ENCODE results near the gene RELL2.

Gene RELL2

GRCh38 chr5:141623186-141623585 lies 13.6 kb upstream of the RELL2 start:
- no peak for DNase-seq

- DNase-seq, result no peak
Measured at GRCh38 chr5:141623611-141624010, 13.2 kb upstream of the RELL2 start.

DNA sequence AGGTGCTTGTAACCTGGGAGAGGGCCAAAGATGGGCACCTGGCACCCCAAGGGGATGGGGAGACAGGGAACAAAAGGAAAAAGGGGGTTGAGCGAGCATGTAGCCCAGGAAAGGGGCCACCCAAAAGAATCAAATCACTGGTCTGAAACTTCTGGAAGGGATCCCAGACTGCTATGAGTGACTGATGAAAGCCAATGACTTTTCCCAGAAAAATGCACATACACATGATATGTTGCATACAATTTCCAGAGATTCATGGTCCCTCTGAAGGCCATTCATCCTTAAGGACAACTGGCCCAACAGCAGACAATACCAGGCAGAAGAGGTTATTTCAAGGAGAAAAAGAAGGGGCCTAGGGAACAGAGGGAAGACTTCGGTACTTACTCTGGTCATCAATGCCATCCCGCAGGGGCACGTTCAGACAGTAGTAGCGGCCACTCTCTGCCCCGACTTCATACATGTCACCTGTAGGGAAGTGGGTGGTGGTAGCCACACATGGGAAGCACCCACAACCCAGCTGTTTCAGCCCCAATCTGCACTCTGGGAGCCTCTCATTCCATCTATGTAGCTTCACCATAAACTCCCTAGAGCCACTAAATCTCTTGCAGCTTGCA lies 8.5 kb upstream of the RELL2 start:
- DNase-seq, result no peak

GRCh38 chr5:141630570-141631140 lies 6.1 kb upstream of the RELL2 start:
- no peak for DNase-seq

GRCh38 chr5:141632650-141633049 lies 4.1 kb upstream of the RELL2 start:
- no peak for DNase-seq

- no peak for DNase-seq
Measured at GRCh38 chr5:141633871-141634561, 2.8 kb upstream of the RELL2 start.

DNA sequence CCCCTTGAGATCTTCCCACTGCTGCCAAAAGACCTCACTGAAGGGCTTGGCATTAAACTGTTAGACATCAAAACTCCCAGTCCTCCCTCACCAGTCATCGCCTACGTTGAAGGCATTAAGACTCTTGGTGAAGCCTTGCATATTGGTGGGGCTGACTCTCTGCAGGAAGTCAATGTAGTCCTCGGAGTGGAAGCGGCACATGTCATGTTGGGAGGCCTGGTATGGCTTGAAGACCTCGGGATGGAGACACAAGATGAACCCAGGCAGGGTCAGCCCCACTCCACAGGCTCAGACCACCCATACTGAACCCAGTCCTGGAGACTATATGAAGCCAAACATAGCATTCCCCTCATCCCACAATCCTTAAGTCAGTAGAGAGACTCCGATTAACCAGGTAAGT lies 2.1 kb upstream of the RELL2 start:
- no peak for DNase-seq

- DNase-seq, result no peak
Measured at GRCh38 chr5:141635646-141636045, 1.2 kb upstream of the RELL2 start.

DNA sequence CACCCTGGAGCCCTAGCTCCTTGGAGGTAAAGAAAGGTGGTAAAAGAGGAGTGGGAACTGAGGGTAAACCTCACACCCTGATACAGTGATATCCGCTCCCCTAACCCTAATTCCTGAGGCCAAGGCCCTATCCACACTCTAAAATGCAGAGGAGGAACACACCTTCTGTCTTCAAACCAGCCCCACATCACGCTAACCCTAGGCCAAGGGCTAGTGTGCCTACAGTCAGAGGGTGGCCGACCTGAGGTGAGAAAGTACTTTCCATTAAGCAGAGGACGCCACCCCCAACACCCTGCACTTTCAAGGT lies 738 bp upstream of the RELL2 start:
- DNase-seq, result no peak

- DNase-seq, result no peak
Measured at GRCh38 chr5:141637123-141637766, 448 bp downstream of the RELL2 start.

DNA sequence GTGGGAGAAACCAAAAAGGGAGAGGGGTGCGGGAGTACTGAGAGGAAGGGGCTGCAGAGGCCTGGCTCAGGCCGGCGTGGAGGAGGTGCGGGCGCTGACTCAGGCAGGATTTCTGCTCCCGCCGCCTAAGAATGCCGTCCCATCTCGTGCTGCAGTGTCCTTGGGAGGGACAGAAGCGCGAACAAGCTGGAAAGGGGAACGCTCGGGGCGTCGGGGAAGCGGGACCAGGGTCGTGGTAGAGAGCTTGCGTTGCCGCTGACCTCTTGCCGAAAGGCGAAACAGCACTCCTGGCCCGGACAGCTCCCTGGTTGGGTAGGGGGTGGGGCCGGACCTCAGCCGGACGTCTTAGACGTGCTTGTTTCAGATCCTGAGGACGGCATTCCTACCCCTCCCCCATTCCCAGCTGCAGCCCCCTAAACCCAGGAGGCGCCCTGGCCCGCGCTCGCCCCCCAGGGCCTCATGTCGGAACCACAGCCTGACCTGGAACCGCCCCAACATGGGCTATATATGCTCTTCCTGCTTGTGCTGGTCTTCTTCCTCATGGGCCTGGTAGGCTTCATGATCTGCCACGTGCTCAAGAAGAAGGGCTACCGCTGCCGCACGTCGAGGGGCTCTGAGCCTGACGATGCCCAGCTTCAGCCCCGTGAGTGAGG lies 1.1 kb downstream of the RELL2 start:
- DNase-seq, result no peak

DNA sequence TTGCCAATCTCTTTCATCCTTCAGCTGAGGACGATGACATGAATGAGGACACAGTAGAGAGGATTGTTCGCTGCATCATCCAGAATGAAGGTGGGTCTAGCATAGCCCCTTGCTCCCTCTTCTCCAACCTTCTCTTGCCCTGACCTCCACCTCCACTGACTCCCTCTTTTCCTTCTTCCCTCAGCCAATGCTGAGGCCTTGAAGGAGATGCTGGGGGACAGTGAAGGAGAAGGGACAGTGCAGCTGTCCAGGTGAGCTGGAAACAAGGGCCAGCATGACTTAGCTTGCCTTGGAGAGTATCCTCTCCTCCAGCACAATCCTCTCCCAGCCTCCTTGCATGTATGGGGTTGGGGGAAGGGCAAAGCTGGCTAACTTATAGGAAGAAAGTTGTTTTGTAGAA lies 2.0 kb downstream of the RELL2 start:
- DNase-seq, result no peak

GRCh38 chr5:141639357-141640050 lies 2.7 kb downstream of the RELL2 start:
- DNase-seq, result no peak

DNA sequence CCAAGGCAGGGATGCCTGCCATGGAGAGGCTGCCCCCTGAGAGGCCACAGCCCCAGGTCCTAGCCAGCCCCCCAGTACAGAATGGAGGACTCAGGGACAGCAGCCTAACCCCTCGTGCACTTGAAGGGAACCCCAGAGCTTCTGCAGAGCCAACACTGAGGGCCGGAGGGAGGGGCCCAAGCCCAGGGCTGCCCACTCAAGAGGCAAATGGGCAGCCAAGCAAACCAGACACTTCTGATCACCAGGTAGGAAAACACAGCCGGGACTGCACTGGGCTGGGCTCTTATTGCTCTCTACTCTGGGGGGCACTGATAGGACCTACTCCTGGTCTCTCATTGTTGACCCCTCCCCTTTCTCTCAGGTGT lies 3.2 kb downstream of the RELL2 start:
- no peak for DNase-seq

DNA sequence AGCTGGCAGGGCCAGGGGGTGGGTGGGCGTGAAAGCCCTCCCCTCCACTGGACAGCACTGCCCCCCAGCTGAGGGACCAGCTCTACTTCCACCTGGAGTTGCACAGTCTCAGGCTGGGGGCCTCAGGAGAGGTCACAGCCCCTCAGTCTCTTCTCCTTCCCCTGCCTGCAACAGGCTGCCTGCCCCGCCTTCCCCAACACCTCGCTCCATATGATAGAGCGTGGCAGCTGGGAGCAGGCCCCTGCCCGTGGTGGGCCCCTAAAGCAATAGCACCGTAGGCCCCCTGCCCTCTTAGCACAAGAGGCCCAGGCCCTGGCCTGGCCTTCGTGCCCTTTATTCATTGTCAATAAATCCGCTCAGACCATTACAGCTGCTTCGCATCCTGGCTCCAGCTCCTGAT lies 3.9 kb downstream of the RELL2 start:
- DNase-seq, result no peak

GRCh38 chr5:141641634-141642267 lies 5.0 kb downstream of the RELL2 start:
- DNase-seq, result no peak

DNA sequence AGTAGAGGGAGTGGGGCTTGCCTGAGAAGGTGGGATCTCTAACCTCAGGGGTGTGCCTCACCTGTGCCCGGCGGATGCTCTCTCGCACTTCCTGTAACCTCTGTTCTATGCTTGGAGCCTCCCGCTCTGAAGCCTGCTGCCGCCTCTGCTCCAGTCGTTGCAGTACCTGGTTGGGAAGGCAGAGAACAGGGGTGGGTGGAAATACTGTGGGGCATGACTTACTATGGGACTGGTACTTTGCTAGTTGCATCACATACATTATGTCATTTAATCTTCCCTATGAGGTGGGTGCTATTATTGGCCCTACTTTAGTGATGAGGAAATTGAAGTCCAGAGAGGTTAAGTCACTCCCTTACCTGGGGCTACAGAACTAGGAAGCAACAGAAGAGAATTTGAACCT lies 9.2 kb downstream of the RELL2 start:
- DNase-seq, result no peak

- DNase-seq, result no peak
Measured at GRCh38 chr5:141647242-141647641, 10.4 kb downstream of the RELL2 start.

GRCh38 chr5:141647851-141648250 lies 11.1 kb downstream of the RELL2 start:
- DNase-seq, result no peak

GRCh38 chr5:141649056-141649688 lies 12.4 kb downstream of the RELL2 start:
- DNase-seq, result no peak

DNA sequence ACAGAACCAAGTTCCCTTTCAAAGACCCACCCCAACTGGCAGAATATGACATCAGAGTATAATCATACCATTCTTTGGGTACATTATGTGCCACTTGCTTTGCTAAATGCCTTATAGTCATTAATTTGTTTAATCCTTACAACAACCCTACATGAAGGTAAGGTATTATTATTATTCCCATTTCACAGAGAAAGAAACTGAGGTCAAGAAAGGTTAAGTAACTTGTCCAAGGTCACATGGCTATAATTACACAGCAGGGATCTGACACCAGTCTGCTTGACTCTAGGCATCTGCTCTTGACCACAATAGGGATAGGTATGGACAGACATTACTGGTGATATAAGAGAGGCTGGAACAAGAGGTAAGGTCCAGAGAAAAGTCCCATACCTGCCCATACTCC lies 13.2 kb downstream of the RELL2 start:
- DNase-seq, result no peak

Data from KG1 (cell line).